ENCODE measurements around the gene TSTD1. TPM values are rescaled to one million over a fixed set of nuclear protein-coding genes. Genes with fewer than 3 reads are reported as not detected.
"Not testable (repeated sequence)": the region's sequence is repeated elsewhere in the genome, so short reads cannot be mapped to it uniquely, and the experiment has no call there.

The TSTD1 gene
- total RNA-seq, 1 donor from 2014 or later = 24.2 TPM

GRCh38 chr1:160993544-160994193 lies 45.1 kb downstream of the TSTD1 start:
- Mint-ChIP-seq H3K4me1 (ENCODE audit: low read depth, unreplicated experiment) (no peaks in the 10 kb centered on the region), H3K27ac (ENCODE audit: unreplicated experiment) (no peak overlapping the region), H3K9me3 (ENCODE audit: unreplicated experiment) (peaks cover 2% of the 10 kb centered on the region), H3K27me3 (ENCODE audit: unreplicated experiment) (peaks cover 1% of the 10 kb centered on the region), H3K36me3 (ENCODE audit: unreplicated experiment) (no peaks in the 10 kb centered on the region), H3K4me3 (ENCODE audit: unreplicated experiment) (no peak overlapping the region)
- TF ChIP-seq CTCF (IDR thresholded peaks at IDR 0.05; ENCODE audit: partially characterized antibody, unreplicated experiment) = no peak
- DNase-seq = no peak

- not testable (repeated sequence) for H3K36me3 Mint-ChIP-seq (ENCODE audit: unreplicated experiment); H3K4me3 Mint-ChIP-seq (ENCODE audit: unreplicated experiment); H3K27ac Mint-ChIP-seq (ENCODE audit: unreplicated experiment); DNase-seq; H3K9me3 Mint-ChIP-seq (ENCODE audit: unreplicated experiment); H3K4me1 Mint-ChIP-seq (ENCODE audit: low read depth, unreplicated experiment); H3K27me3 Mint-ChIP-seq (ENCODE audit: unreplicated experiment)
Observed at GRCh38 chr1:160992036-160992435, 46.7 kb downstream of the TSTD1 start.

Other genes starting within 250 kb of the TSTD1 start
- not detected for gene LY9, start 242.8 kb downstream of the TSTD1 start, total RNA-seq (ENCODE audit: unreplicated experiment)
- gene CD244, start 176.1 kb downstream of the TSTD1 start, total RNA-seq (ENCODE audit: unreplicated experiment) = not detected
- gene ITLN1, start 153.8 kb downstream of the TSTD1 start, total RNA-seq (ENCODE audit: unreplicated experiment) = not detected
- gene ITLN2, start 84.2 kb downstream of the TSTD1 start, total RNA-seq (ENCODE audit: unreplicated experiment) = not detected
- 7.7 TPM for gene F11R, start 17.8 kb downstream of the TSTD1 start, total RNA-seq (ENCODE audit: unreplicated experiment)
- 158 TPM for gene USF1, start 7.0 kb upstream of the TSTD1 start, total RNA-seq (ENCODE audit: unreplicated experiment)
- not detected for gene ARHGAP30, start 30.9 kb upstream of the TSTD1 start, total RNA-seq (ENCODE audit: unreplicated experiment)
- 0.39 TPM for gene NECTIN4, start 50.6 kb upstream of the TSTD1 start, total RNA-seq (ENCODE audit: unreplicated experiment)
- 10.9 TPM for gene KLHDC9, start 59.4 kb upstream of the TSTD1 start, total RNA-seq (ENCODE audit: unreplicated experiment)
- 83.7 TPM for gene PFDN2, start 79.1 kb upstream of the TSTD1 start, total RNA-seq (ENCODE audit: unreplicated experiment)
- gene NIT1, start 79.1 kb upstream of the TSTD1 start, total RNA-seq (ENCODE audit: unreplicated experiment) = 40.2 TPM
- 34.6 TPM for gene DEDD, start 93.7 kb upstream of the TSTD1 start, total RNA-seq (ENCODE audit: unreplicated experiment)
- 59.2 TPM for gene UFC1, start 115.0 kb upstream of the TSTD1 start, total RNA-seq (ENCODE audit: unreplicated experiment)
- gene USP21, start 120.5 kb upstream of the TSTD1 start, total RNA-seq (ENCODE audit: unreplicated experiment) = 21.5 TPM
- gene PPOX, start 127.5 kb upstream of the TSTD1 start, total RNA-seq (ENCODE audit: unreplicated experiment) = 53.2 TPM
- 35.7 TPM for gene B4GALT3, start 138.5 kb upstream of the TSTD1 start, total RNA-seq (ENCODE audit: unreplicated experiment)
- gene ADAMTS4, start 160.1 kb upstream of the TSTD1 start, total RNA-seq (ENCODE audit: unreplicated experiment) = 12.3 TPM
- gene NDUFS2, start 163.4 kb upstream of the TSTD1 start, total RNA-seq (ENCODE audit: unreplicated experiment) = 112 TPM
- gene FCER1G, start 176.3 kb upstream of the TSTD1 start, total RNA-seq (ENCODE audit: unreplicated experiment) = 1.3 TPM
- not detected for gene APOA2, start 184.7 kb upstream of the TSTD1 start, total RNA-seq (ENCODE audit: unreplicated experiment)
- 20.7 TPM for gene TOMM40L, start 187.1 kb upstream of the TSTD1 start, total RNA-seq (ENCODE audit: unreplicated experiment)
- not detected for gene NR1I3, start 199.2 kb upstream of the TSTD1 start, total RNA-seq (ENCODE audit: unreplicated experiment)
- gene PCP4L1, start 219.8 kb upstream of the TSTD1 start, total RNA-seq (ENCODE audit: unreplicated experiment) = 1.1 TPM

All from glutamatergic neuron (in vitro differentiated cells).